Activated T-helper 2 cell treated with anti-CD3 and anti-CD28 coated beads, Interferon-gamma antibody, Interleukin-2, Interleukin-4, amounts not matched to agents 10 μg/mL and 5 μg/mL and 100 μg/mL, durations not matched to agents 14 hours and 24 hours and 36 hours (primary cell): ENCODE data around the gene KRT84. TPM values are rescaled to one million over a fixed set of nuclear protein-coding genes. Genes with fewer than 3 reads are reported as not detected.
A peak's percentile ranks its signal among the peaks of the same experiment; 100 is the strongest.

Experiments used
- DNase-seq: peaks from one replicate; pipeline ENCODE4 v3.0.0; 2021; ENCODE audit warnings: low spot score
- H3K27ac Mint-ChIP-seq: one replicate; pipeline ENCODE4 v1.8.0; 2021; ENCODE audit warnings: mixed read lengths
- H3K27me3 Mint-ChIP-seq: one replicate; pipeline ENCODE4 v1.8.0; 2021; ENCODE audit warnings: low read depth, mixed read lengths
- H3K36me3 Mint-ChIP-seq: one replicate; pipeline ENCODE4 v1.8.0; 2021; ENCODE audit warnings: low read depth, mixed read lengths
- H3K4me1 Mint-ChIP-seq: one replicate; pipeline ENCODE4 v1.8.0; 2021; ENCODE audit warnings: low read depth, mixed read lengths
- H3K4me3 Mint-ChIP-seq: one replicate; pipeline ENCODE4 v1.8.0; 2021; ENCODE audit warnings: low read depth, mild to moderate bottlenecking, moderate library complexity, mixed read lengths
- H3K9me3 Mint-ChIP-seq: one replicate; pipeline ENCODE4 v1.8.0; 2021; ENCODE audit warnings: mixed read lengths
- intact Hi-C: fragments of 100-400 bp; cut with micrococcal nuclease; formaldehyde crosslinking; loops from one replicate; pipeline ENCODE4 v1.15.1; 2023
- total RNA-seq: library from RNA; stranded (reverse); gene quantifications from 2 replicates; pipeline ENCODE4 v1.2.3, GENCODE V29; 2022

Gene KRT84
- total RNA-seq, 1 donor from 2014 or later: not detected

DNA sequence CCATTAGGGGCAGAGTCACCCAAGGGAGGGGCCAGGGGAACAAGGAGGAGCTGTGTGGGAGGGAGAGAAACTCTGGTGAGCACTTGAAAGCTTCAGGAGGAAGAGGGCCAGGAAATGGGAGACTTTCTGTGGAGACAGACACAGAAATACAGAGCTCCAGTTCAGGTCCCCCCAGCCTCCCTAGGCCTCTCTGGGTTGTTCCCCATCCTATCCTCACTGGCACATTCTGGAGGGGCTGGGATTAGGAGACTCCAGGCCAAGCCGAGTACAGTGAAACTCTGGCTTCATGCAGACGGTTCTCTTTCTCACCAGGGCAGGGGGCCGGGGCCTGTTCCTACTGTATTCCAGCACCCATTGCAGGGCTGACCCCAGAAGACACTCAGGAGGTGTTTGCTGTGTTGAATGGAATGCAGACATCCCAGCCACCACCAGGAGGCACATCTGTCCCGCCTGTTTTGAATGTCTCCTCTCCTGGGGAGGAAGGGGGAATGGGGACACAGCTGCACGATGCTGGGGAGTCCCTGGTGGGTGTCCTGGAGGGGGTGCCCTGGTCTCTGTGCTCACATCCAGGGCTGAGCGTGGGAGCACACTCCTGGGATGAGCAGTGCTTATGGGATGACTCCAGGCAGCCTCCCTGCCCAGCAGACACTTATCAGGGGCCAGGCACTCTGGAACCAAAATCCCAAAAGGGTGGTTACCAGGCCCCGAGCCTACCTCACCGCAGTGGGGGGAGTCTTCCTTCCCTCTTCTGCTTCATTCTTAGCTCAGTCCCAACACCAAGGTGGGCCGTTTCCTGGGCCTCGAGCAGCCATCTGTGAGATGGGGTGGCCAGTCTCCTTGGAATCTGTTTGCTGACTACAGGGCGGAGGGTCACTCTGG is 5.5 kb upstream of the KRT84 start:
- intact Hi-C loops: no loop called here

DNA sequence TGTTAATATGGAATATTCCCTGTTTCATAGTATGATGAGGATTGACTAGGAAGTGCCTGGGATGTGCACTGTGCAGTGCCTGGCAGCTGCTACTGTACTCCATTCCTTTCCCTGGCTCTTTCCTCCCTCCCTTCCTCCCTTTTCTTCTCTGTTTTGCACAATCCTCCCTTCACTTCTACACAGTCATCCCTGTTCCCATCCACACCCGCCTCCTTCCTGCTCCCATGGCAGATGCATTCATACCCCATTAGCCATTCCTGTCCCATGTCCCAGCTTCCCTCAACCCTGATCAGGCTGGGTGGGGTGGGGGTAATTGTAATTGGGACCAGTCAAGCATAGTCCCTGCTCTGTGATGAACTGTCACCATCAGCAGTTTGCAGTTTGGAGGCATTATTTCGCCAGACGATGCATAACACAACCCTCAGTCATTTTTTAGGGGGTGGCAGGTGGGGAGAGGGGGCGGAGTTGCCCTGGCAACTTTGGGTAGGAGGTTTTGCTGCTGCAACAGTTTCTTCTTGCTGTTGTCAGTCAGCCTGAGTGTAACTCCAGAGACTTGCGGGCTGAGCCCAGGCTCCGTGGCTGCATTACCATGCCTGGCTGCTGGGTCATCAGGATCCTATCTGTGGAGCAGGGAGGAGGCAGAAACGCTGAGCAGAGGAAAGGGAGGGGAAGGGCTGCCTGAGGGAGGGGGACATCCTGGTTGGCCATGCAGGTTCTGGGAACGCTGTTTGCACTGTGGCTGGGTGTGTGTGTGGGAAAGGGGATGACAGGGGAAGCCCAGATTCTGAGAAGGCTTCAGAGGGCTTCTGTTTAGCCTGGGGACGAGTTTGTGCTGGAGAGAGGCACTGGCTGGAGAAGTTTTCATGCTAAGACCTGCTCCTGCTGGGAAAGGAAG is 4.1 kb upstream of the KRT84 start:
- Mint-ChIP-seq H3K4me1 (no peaks in the 10 kb centered on the region), H3K4me3 (no peak overlapping the region), H3K27me3 (no peaks in the 10 kb centered on the region), H3K36me3 (no peaks in the 10 kb centered on the region), H3K27ac (no peak overlapping the region), H3K9me3 (no peaks in the 10 kb centered on the region)
- DNase-seq: no peak
- intact Hi-C loops: no loop called here

More for the DNA sequence above, 5.5 kb upstream of the KRT84 start:
- no peak overlapping the region for H3K27ac Mint-ChIP-seq
- no peaks in the 10 kb centered on the region for H3K4me1 Mint-ChIP-seq
- H3K9me3 Mint-ChIP-seq: no peaks in the 10 kb centered on the region
- H3K27me3 Mint-ChIP-seq: no peaks in the 10 kb centered on the region
- DNase-seq: no peak
- H3K36me3 Mint-ChIP-seq: no peaks in the 10 kb centered on the region
- no peak overlapping the region for H3K4me3 Mint-ChIP-seq

- H3K27me3 Mint-ChIP-seq: peaks cover 5% of the 10 kb centered on the region
- H3K4me3 Mint-ChIP-seq: no peak overlapping the region
- DNase-seq: no peak
- H3K9me3 Mint-ChIP-seq: no peaks in the 10 kb centered on the region
- H3K36me3 Mint-ChIP-seq: no peaks in the 10 kb centered on the region
- intact Hi-C loops: no loop called here
- no peak overlapping the region for H3K27ac Mint-ChIP-seq
- peaks cover 3% of the 10 kb centered on the region for H3K4me1 Mint-ChIP-seq
These were observed 2.4 kb upstream of the KRT84 start for GRCh38 chr12:52387859-52388258.

DNA sequence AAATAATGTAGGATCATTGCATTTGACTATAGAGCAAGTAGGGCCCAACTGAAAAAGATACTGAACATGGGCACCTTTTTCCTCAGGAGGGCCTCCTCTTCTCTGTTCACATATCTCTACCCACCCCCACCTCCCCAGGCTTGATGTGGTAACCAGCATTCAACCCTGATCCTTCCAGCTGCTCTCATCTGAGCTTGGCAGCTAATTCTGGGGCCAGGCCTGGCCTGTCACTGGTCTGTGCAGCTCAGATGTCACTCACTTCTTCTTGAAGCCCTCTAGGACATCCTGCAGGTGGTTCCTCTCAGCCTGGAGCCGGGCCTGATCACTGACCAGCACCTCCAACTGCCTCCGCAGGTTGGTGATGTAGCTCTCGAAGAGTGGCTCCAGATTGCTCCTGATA is 2.1 kb downstream of the KRT84 start:
- Mint-ChIP-seq H3K4me3 (no peak overlapping the region), H3K4me1 (peaks cover 8% of the 10 kb centered on the region), H3K9me3 (no peaks in the 10 kb centered on the region), H3K27me3 (peaks cover 10% of the 10 kb centered on the region), H3K27ac (no peak overlapping the region), H3K36me3 (no peaks in the 10 kb centered on the region)
- intact Hi-C loops: no loop called here
- no peak for DNase-seq

DNA sequence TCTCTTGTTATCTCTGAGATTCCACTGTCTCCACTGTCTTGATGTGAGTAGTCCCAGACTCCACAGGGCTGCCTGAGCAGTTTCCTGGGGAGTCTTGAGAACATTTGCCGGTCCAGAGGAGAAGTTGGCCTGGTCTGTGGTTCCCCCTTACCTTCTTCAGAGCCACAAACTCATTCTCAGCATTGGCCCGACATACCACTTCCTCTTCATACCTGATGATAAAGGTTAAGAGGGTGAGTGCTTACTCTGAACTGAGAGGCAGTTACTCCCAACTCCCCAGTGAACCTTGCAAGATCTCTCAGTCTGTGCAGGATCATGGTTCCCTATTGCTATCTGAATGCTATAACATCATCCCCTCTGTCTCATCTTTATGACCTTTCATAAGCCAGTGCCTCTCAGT is 2.6 kb downstream of the KRT84 start:
- H3K4me3 Mint-ChIP-seq: no peak overlapping the region
- H3K9me3 Mint-ChIP-seq: no peaks in the 10 kb centered on the region

DNA sequence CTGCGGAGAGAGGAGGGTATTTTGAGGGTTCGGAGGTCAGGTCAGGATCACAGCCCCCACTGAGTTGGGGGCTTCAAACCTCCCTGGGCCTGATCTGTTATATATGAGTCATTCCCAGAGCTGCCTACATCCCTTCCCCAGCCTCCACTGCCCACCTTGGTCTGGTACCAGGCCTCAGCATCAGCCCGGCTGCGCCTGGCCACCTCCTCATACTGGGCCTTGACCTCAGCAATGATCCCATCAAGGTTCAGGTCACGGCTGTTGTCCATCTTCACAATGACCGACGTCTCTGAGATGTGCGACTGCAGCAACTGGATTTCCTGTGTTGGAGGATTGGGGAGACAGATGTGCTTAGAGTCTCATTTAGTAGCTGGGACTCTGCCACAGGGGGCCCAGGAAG is 4.2 kb downstream of the KRT84 start:
- Mint-ChIP-seq H3K4me1 (peaks cover 8% of the 10 kb centered on the region), H3K4me3 (no peak overlapping the region), H3K36me3 (no peaks in the 10 kb centered on the region), H3K27me3 (peaks cover 15% of the 10 kb centered on the region), H3K27ac (no peak overlapping the region), H3K9me3 (no peaks in the 10 kb centered on the region)
- no peak for DNase-seq
- intact Hi-C loops: no loop called here

More for the DNA sequence above, 2.6 kb downstream of the KRT84 start:
- no peak for DNase-seq
- Mint-ChIP-seq H3K36me3 (no peaks in the 10 kb centered on the region), H3K4me1 (peaks cover 8% of the 10 kb centered on the region), H3K27ac (no peak overlapping the region), H3K27me3 (peaks cover 10% of the 10 kb centered on the region)
- intact Hi-C loops: no loop called here

DNA sequence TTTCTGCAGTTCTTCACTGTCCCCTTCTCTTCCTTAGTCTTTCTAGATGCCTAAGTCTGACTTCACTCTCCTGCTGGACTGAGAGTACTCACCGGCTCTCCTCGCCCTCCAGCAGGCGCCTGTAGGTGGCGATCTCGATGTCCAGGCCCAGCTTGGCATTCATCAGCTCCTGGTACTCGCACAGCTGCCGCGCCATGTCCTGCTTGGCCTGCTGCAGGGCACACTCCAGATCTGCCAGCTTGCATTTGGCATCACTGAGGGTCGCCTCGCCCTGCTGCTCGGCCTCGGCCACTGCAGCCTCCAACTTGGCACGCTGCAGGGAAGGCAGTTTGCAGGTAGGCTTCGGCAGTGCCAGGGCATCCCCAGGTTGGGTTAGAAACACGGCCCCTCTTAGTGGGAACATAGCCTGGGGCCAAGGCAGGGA is 5.2 kb downstream of the KRT84 start:
- Mint-ChIP-seq H3K4me1 (peaks cover 8% of the 10 kb centered on the region), H3K36me3 (no peaks in the 10 kb centered on the region), H3K27me3 (peaks cover 17% of the 10 kb centered on the region), H3K4me3 (no peak overlapping the region), H3K9me3 (no peaks in the 10 kb centered on the region), H3K27ac (no peak overlapping the region)
- intact Hi-C loops: no loop called here
- DNase-seq: no peak

GRCh38 chr12:52379536-52379935 is 5.9 kb downstream of the KRT84 start:
- Mint-ChIP-seq H3K27me3 (peaks cover 17% of the 10 kb centered on the region), H3K4me3 (no peak overlapping the region), H3K27ac (no peak overlapping the region), H3K4me1 (peaks cover 8% of the 10 kb centered on the region), H3K9me3 (no peaks in the 10 kb centered on the region), H3K36me3 (no peaks in the 10 kb centered on the region)
- intact Hi-C loops: no loop called here
- no peak for DNase-seq

DNA sequence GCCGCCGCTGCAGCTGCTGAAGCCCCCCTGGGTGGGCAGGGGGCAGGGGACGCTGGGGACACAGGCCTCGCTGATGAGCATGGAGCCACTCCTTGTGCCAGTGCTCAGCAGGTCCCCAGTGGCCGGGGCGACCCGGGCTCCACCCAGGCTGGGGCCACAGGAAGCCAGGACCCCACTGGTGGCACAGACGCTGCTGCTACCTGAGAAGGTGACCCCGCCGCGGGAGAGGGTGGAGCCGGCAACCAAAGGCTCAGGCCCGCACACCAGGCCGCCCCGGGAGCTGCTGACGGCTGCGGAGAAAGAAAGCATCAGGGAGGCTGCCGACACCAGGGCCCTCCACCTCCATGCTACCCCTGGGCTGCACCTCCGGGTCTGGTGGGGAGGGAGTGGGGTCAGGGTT is 7.4 kb downstream of the KRT84 start:
- no peak overlapping the region for H3K4me3 Mint-ChIP-seq
- DNase-seq: no peak
- H3K9me3 Mint-ChIP-seq: no peaks in the 10 kb centered on the region
- H3K36me3 Mint-ChIP-seq: no peaks in the 10 kb centered on the region
- H3K27ac Mint-ChIP-seq: no peak overlapping the region
- peaks cover 18% of the 10 kb centered on the region for H3K27me3 Mint-ChIP-seq
- peaks cover 7% of the 10 kb centered on the region for H3K4me1 Mint-ChIP-seq
- intact Hi-C loops: no loop called here

- Mint-ChIP-seq H3K9me3 (no peaks in the 10 kb centered on the region), H3K27me3 (peaks cover 11% of the 10 kb centered on the region), H3K27ac (no peak overlapping the region), H3K36me3 (no peaks in the 10 kb centered on the region), H3K4me3 (no peak overlapping the region), H3K4me1 (no peaks in the 10 kb centered on the region)
- intact Hi-C loops: no loop called here
- no peak for DNase-seq
These were observed 8.2 kb downstream of the KRT84 start for GRCh38 chr12:52377266-52377665.

- Mint-ChIP-seq H3K27me3 (peaks cover 11% of the 10 kb centered on the region), H3K4me3 (no peak overlapping the region), H3K27ac (no peak overlapping the region), H3K36me3 (no peaks in the 10 kb centered on the region), H3K9me3 (no peaks in the 10 kb centered on the region), H3K4me1 (no peaks in the 10 kb centered on the region)
- DNase-seq: peak; percentile 24
- intact Hi-C loops: loop anchor here (2.0 to 5.0 kb wide), 2 partner anchors 506 to 610 kb away; no protein-coding TSS in a partner anchor
These were observed 13.0 kb downstream of the KRT84 start for GRCh38 chr12:52372216-52373154.

GRCh38 chr12:52371716-52372115 is 13.7 kb downstream of the KRT84 start:
- no peaks in the 10 kb centered on the region for H3K9me3 Mint-ChIP-seq
- H3K4me3 Mint-ChIP-seq: no peak overlapping the region
- H3K27ac Mint-ChIP-seq: no peak overlapping the region
- DNase-seq: no peak
- no peaks in the 10 kb centered on the region for H3K36me3 Mint-ChIP-seq
- intact Hi-C loops: loop anchor here (2.0 to 5.0 kb wide), 2 partner anchors 507 to 611 kb away; no protein-coding TSS in a partner anchor
- peaks cover 11% of the 10 kb centered on the region for H3K27me3 Mint-ChIP-seq
- no peaks in the 10 kb centered on the region for H3K4me1 Mint-ChIP-seq
